GM21529 (cell line): Measurements from ENCODE around the gene STX8.

ENCODE experiments used
- ATAC-seq: cut with Tn5 transposase; IDR thresholded peaks from one replicate; pipeline ENCODE4 v1.9.1; 2021; ENCODE audit not compliant: unreplicated experiment

Gene STX8

GRCh38 chr17:9309216-9309615 is 266.4 kb downstream of the STX8 start:
- ATAC-seq = no peak

GRCh38 chr17:9308069-9308468 is 267.6 kb downstream of the STX8 start:
- ATAC-seq = no peak

- no peak for ATAC-seq
These were observed 268.2 kb downstream of the STX8 start for GRCh38 chr17:9307313-9307998.

- ATAC-seq = no peak
These were observed 269.5 kb downstream of the STX8 start for GRCh38 chr17:9306086-9306485.

- no peak for ATAC-seq
These were observed 275.9 kb downstream of the STX8 start for GRCh38 chr17:9299695-9300094.

GRCh38 chr17:9298776-9299295 is 276.8 kb downstream of the STX8 start:
- ATAC-seq = no peak

GRCh38 chr17:9298135-9298534 is 277.5 kb downstream of the STX8 start:
- ATAC-seq = no peak

- ATAC-seq = no peak
These were observed 280.9 kb downstream of the STX8 start for GRCh38 chr17:9294661-9295210.

- ATAC-seq = no peak
These were observed 283.1 kb downstream of the STX8 start for GRCh38 chr17:9292561-9292941.

GRCh38 chr17:9291912-9292560 is 283.6 kb downstream of the STX8 start:
- no peak for ATAC-seq

- ATAC-seq = no peak
These were observed 285.4 kb downstream of the STX8 start for GRCh38 chr17:9290226-9290613.

- no peak for ATAC-seq
These were observed 288.3 kb downstream of the STX8 start for GRCh38 chr17:9287306-9287705.

- ATAC-seq = no peak
These were observed 289.2 kb downstream of the STX8 start for GRCh38 chr17:9286434-9286833.

GRCh38 chr17:9285602-9286427 is 289.8 kb downstream of the STX8 start:
- no peak for ATAC-seq

GRCh38 chr17:9284884-9285283 is 290.7 kb downstream of the STX8 start:
- no peak for ATAC-seq

- no peak for ATAC-seq
These were observed 291.7 kb downstream of the STX8 start for GRCh38 chr17:9283909-9284308.

GRCh38 chr17:9279893-9280292 is 295.7 kb downstream of the STX8 start:
- no peak for ATAC-seq

GRCh38 chr17:9274973-9275372 is 300.6 kb downstream of the STX8 start:
- ATAC-seq = no peak

- no peak for ATAC-seq
These were observed 301.9 kb downstream of the STX8 start for GRCh38 chr17:9273428-9274391.

GRCh38 chr17:9272501-9273200 is 303.0 kb downstream of the STX8 start:
- ATAC-seq = no peak
